ENCODE measurements around the gene MMP20.

The MMP20 gene

DNA sequence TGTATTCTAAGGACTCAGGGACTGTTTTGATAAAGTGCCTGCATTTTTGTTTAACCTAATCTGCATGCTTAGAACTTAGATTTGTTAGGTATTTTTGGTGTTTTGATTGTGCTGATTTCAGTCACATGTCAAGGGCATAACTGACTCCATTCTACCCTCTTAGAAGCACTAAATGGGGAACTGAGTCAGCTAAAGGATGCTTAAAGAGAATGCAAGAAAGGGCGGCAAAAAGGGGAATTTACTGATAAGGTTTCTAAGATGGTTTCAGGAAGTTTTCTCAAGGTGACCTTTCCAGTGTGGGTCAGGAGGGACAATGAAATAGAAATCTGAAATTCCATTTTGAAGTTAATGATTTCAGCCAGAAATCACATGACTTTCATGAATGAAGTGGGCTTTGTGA is 43.0 kb downstream of the MMP20 start:
- no peaks in the 10 kb centered on the region for H3K27me3 ChIP-seq (ENCODE audit: insufficient read depth, low read depth, severe bottlenecking)

GRCh38 chr11:102581066-102581465 is 44.1 kb downstream of the MMP20 start:
- no peak for DNase-seq
- Histone ChIP-seq H3K27me3 (ENCODE audit: insufficient read depth, low read depth, severe bottlenecking) (no peaks in the 10 kb centered on the region), H3K9me3 (ENCODE audit: severe bottlenecking) (no peaks in the 10 kb centered on the region), H3K27ac (no peak overlapping the region), H3K4me3 (ENCODE audit: low read depth, low read length) (no peak overlapping the region), H3K36me3 (no peaks in the 10 kb centered on the region)
- TF ChIP-seq, protein P1, sequence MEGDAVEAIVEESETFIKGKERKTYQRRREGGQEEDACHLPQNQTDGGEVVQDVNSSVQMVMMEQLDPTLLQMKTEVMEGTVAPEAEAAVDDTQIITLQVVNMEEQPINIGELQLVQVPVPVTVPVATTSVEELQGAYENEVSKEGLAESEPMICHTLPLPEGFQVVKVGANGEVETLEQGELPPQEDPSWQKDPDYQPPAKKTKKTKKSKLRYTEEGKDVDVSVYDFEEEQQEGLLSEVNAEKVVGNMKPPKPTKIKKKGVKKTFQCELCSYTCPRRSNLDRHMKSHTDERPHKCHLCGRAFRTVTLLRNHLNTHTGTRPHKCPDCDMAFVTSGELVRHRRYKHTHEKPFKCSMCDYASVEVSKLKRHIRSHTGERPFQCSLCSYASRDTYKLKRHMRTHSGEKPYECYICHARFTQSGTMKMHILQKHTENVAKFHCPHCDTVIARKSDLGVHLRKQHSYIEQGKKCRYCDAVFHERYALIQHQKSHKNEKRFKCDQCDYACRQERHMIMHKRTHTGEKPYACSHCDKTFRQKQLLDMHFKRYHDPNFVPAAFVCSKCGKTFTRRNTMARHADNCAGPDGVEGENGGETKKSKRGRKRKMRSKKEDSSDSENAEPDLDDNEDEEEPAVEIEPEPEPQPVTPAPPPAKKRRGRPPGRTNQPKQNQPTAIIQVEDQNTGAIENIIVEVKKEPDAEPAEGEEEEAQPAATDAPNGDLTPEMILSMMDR (IDR thresholded peaks at IDR 0.05; ENCODE audit: low read depth, low read length), result no peak

More for the DNA sequence above, 43.0 kb downstream of the MMP20 start:
- TF ChIP-seq, protein P1 (IDR thresholded peaks at IDR 0.05; ENCODE audit: low read depth, low read length), result no peak
- Histone ChIP-seq H3K27ac (no peak overlapping the region), H3K36me3 (no peaks in the 10 kb centered on the region), H3K4me3 (ENCODE audit: low read depth, low read length) (no peak overlapping the region), H3K9me3 (ENCODE audit: severe bottlenecking) (no peaks in the 10 kb centered on the region)
- no peak for DNase-seq

DNA sequence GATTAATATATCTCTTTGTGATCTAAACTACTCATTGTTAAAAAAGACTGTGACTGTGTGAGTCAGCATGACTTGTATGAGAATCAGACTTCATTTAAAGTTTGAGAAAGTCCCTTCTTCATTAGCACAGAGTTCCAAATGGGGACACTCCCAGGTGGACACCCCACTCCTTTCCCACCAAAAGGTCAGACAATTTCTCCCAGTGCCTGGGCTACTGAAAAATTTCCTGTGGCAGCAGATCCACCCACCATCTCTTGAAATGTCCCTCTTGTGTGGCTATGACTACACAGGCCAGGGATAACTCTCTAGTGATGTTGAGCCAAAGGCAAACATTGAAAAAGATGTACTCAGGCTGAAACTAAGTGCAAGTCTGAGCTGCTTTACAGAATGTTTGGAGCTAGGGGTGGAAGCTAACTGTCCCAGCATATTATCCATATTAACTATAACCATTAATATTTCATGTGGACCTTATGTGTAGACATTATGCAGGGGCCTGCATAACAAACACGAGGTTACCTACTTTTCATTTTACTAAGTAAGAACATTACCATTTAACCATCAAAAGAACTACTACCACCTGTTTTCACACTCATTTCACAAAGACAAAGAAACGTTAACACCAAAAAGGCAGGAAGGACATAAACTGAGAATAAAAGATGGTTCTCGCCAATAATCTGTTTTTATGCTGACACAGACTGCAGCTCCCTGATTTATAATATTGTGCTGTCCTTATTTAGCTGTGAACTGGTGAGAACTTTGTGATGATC is 44.8 kb downstream of the MMP20 start:
- Histone ChIP-seq H3K36me3 (no peaks in the 10 kb centered on the region), H3K4me3 (ENCODE audit: low read depth, low read length) (no peak overlapping the region), H3K27ac (no peak overlapping the region), H3K27me3 (ENCODE audit: insufficient read depth, low read depth, severe bottlenecking) (no peaks in the 10 kb centered on the region), H3K9me3 (ENCODE audit: severe bottlenecking) (no peaks in the 10 kb centered on the region)
- DNase-seq, result no peak
- TF ChIP-seq, protein P1 (IDR thresholded peaks at IDR 0.05; ENCODE audit: low read depth, low read length), result no peak

DNA sequence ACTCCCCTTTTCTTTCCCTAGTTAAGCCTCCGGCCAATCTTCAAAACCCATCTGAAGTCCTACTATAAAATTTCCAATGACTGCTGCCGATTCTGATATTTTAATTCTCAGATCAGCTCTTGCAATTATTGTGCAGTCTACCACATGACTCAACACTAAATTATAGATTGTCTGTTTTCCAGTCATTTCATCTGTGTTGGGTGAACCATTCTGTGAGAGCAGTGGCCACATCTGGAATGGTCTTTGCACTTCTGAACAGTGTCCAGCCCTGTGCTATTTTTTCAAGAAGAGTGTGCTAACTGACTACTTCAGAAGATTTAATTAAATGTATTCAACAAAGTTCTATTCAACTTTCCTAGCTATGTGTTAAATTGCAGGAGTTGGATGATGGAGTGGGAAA is 47.4 kb downstream of the MMP20 start:
- H3K27me3 ChIP-seq (ENCODE audit: insufficient read depth, low read depth, severe bottlenecking), result no peaks in the 10 kb centered on the region
- TF ChIP-seq, protein P1 (IDR thresholded peaks at IDR 0.05; ENCODE audit: low read depth, low read length), result no peak
- H3K27ac ChIP-seq, result no peak overlapping the region

GRCh38 chr11:102577182-102577581 is 48.0 kb downstream of the MMP20 start:
- no peak for DNase-seq

More for the DNA sequence above, 47.4 kb downstream of the MMP20 start:
- no peaks in the 10 kb centered on the region for H3K9me3 ChIP-seq (ENCODE audit: severe bottlenecking)
- no peaks in the 10 kb centered on the region for H3K36me3 ChIP-seq
- H3K4me3 ChIP-seq (ENCODE audit: low read depth, low read length), result no peak overlapping the region
- no peak for DNase-seq

More at GRCh38 chr11:102577182-102577581, 48.0 kb downstream of the MMP20 start:
- Histone ChIP-seq H3K9me3 (ENCODE audit: severe bottlenecking) (no peaks in the 10 kb centered on the region), H3K27me3 (ENCODE audit: insufficient read depth, low read depth, severe bottlenecking) (no peaks in the 10 kb centered on the region), H3K4me3 (ENCODE audit: low read depth, low read length) (no peak overlapping the region), H3K36me3 (no peaks in the 10 kb centered on the region), H3K27ac (no peak overlapping the region)
- TF ChIP-seq, protein P1 (IDR thresholded peaks at IDR 0.05; ENCODE audit: low read depth, low read length), result no peak
